Activated CD8-positive, alpha-beta memory T cell treated with anti-CD3 and anti-CD28 coated beads, Interleukin-2, amount 50 U/mL, for 24 hours (primary cell): Measurements from ENCODE around the gene UBE2I.

Source experiments
- DNase-seq: peaks from one replicate; pipeline ENCODE4 v3.0.0-alpha.2; 2020; ENCODE audit errors: extremely low read depth

Gene UBE2I

DNA sequence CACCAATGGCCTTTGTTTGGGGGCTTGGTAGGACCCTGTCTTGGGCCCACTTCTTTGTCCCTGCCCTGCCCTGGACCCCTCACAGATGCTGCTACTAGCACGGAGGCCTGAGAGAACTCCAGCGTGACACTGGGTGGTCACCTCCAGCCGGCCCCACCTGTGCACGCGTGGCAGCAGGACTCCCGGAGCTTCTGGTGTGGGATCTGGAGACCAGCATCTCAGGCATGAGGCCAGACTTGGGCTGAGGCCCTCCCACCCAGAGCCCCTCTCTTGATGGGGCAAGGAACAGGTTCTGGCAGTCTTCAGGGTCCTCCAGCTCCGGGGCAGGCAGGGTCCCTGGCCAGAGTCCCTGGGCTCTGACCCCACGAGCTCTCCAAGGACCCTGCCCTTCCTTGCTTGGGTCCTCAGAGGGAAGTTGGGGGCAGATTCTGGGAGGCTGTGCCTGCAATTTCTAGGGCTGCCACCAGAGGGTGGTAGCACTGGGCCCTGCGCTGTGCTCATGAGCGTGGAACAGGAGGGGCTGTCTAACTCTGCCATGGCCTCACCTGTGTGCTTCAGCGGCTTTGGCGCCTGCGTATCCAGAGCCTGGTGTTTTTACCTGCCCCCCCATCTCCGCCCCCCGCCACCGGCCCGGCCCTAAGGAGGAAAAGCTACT lies 21.0 kb downstream of the UBE2I start:
- DNase-seq: no peak

DNA sequence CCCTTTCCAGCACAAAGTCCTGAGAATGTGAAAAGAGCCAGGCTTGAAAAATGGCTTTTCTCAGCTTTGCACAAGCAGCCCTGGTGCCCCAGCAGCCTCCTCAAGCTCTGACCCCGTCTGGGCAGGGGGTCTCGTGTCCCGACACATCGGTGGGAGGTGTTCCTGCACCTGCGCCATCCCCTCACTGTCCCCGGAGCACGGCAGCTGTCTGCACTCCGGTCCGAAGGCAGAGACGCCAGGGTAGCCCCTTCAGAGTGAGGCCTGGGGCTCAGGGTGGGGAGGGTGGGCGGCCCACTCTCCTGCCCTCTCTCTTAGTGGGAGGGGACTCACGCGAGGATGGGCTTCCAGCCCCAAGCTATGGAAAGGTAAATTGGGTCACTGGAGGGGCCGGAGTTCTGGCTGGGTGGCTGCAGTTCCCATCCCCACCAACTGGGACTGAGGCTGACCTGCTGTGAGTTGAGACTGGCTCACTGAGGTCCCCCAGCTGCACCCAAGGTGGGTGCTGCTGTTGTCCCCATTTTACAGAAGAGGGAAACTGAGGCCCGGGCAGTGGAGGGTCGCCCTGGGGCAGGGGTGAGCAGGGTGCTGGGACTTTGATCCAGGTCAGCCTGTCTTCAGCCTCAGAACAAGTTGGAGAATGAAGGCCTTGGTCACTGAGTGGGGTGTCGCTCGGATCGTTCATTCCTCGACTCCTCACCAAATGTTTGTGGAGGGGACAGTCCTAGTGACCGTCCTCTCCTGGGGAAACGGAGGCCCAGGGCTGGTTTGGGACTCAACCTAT lies 21.7 kb downstream of the UBE2I start:
- DNase-seq: no peak

DNA sequence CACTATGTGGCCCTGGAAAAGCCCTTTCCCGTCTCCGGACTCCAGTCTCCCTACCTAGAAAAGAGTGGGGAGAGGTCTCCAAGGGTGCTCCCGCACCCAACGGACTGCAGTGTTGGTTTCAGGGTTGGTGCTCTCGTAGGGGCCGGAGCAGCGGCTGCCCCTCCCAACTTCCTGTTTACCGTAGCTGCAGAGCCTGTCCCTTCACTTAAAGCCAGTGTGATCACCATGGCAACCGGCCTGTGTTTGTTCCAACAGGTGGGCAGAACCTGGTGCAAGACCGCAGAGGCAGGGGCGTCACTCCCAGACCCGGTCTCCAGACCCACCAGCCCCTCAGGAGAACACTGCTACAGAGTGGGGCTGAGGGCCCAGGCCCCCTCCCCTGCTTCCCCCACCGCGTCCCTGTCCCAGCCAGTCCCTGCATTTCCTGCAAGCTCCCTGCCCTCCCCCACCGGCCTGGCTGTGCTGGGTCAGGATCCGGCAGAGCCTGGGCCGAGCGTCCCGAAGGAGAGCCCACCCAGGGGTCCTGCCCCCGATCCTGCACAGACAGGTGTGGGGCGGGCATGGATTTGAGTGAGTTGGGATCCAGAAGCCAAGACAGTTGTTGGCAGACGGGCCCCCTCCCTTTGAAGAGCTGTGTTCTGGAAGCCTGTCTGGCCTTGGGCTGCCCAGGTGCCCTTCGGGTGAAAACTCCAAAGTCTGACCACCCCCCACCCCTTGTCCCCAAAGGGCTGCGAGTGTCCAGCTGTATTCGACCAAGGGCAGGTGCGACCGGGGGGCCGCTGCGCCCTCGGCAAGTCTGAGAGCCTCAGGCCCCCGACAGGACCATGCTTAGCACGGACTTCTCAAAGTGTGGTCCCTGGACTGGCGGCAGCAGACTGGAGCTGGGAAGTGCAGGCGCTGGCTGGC lies 22.5 kb downstream of the UBE2I start:
- DNase-seq: no peak

DNA sequence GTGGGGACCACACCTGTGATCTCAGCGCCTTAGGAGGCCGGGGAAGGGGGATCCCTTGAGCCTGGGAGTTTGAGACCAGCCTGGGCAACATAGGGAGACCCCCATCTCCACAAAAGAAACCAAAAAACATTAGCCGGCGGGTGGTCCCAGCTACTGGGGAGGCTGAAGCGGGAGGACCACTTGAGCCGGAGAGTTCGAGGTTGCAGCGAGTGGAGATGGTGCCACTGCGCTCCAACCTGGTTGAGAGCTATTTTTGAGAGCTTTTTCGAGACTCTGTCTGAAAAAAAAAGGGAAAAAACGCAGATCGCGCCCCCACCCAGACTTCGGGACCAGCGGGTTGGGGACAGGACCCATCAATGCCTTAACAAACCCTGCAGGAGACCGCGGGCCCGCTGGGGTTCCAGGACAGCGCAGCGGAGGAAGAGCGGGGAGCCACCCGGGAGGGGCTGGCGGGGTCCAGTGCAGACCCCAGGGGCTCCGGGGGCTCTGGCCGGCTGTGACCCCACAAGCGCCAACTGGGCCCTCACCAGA lies 23.2 kb downstream of the UBE2I start:
- no peak for DNase-seq

DNA sequence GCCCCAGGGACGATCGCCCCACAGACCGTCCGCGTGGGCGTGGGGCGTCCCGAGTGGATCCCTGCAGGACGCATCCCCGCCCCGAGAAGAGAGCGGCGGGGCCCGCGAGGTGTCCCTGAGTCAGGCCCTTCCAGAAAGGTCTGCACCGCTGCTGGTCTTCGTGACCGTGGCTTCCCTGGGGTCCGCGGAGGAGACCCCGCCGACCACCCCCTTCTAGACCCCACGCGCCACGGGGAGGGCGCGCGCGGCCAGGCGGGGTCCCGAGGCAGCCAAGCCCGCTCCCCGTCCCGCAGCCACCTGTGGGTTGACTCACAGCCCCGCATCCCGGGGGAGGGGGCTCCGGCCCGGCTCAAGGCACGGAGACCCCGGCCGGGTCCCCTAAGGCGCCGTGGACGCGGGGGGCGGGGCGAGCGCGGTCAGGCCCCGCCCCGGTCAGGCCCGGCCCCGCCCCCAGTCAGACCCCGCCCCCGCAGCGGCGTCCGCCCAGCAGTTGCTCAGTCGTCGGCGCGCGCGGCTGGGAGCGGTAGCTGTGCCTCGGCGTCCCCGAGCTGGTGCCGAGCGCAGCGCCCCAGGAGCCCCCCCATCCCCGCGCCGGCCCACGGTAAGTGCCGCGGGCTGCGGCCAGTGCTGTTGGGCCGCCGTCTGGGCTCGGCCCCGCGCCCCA lies 23.8 kb downstream of the UBE2I start, which contains the start of gene BAIAP3:
Gene BAIAP3 (plus strand): TSS at position 497 of the 664 bp plus-strand sequence. CDS start 4,905 bp downstream, outside the sequence.
- DNase-seq: no peak

DNA sequence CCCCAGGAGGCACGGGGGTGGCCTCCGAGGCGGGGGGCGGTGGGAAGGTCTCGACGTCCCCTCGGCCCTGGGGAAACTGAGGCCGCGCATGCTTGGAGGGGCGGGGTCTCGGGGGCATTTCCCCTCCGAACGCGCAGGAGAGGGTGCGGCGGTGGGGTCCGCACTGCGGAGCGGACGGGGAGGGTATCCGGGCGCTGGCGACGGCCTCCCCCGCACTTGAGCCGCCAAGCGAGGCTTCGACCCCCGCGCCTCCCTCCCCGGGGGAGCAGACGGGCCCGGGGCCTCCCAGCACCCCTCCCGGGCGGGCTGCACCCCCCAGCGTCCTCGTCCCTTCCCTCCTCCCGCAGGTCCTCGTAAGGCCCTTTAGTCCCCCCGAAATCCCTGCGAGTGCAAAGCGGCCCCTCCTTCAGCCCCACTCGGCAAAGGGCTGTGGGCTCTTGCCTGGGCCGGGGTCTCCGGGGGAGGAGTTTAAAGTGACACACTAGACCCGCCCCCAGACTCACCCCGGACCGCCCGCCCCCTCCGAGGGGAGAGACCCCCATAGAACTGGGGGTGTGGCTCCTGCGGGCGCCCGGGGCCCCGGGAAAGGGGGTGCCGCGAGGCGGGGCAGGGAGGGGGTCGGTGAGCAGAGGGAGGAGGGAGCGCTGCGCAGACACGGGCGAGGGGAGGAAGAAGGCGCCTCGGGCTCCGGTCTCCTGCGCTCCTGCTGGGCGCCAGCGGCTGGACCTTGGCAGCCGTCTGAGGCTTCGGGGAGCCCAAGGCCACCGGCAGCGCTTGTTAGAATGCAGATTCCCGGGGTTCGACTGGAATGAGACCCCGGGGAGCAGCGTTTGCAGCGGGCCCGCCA lies 24.6 kb downstream of the UBE2I start:
- no peak for DNase-seq

DNA sequence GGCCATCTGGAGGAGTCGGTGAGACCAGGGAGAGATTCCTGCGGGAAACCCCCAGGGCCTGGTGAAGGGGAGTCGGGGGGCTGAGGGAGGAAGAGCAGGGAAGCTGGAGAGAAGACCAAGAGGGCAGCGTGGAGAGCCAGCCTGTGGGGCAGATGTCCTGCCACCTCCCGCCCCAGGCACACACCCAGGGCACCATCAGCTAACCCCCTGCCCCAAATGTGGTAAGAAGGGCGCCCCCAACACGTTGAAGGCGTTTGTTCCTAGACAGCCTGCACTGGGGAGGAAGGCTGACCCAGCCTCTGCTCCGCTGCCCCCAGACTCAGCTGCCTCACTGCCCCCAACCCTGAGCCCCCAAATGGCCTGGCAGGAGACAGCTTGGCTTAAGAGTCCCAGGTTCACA lies 25.3 kb downstream of the UBE2I start:
- DNase-seq: no peak

DNA sequence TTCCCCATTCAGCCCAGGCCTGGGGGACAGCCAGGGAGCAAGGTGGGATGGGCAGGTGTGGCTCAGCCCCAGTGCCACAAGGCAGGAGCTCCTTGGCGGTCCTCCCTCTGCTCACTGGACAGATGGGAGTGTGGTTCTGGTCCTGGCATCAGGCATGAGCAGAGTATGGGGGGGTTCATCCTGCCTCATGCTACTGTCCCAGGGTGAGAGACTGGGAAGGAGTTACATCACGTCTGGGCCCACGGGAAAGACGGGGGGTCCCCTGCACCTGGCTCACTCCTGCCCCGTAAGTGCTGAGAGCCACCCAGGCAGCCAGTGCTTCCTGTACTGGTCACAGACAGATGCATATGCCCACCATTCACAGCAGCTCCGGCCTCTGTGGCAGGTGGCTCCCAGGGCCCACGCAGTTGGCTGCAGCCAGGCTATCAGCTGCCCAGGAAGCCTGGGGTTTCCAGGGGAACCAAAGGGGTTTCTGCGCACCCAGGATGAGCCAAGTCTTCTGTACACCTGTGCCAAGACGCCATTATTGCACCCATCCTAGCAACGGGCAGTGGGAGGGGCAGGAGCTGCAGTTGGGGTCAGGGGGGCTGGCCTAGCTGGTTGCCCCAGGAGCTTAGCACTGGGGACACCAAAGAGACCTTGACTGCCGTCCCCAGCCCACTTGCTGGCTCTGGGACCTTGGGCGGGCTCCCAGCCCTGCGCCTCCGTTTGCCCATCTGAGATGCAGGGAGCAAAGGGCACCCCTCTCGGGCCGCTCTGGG lies 26.0 kb downstream of the UBE2I start:
- no peak for DNase-seq

DNA sequence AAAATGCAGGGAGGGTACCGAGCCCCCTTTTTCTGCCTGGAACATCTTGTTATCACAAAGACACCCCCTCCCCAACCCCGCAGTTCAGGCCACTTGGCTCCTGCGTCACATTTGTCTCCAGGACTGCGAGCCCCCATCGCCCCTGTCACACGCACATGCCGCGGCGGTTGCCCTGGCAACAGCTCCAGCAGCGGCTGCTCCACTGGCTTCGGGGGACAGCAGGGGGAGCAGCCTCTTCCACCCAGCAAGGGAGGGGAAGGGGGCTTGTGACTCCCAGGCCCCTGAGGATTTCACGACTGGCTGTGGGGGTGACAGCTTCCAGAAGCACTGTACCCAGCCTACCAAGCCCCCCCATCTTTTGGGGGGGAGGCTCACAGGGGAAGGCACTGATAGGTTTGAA lies 26.6 kb downstream of the UBE2I start:
- no peak for DNase-seq

DNA sequence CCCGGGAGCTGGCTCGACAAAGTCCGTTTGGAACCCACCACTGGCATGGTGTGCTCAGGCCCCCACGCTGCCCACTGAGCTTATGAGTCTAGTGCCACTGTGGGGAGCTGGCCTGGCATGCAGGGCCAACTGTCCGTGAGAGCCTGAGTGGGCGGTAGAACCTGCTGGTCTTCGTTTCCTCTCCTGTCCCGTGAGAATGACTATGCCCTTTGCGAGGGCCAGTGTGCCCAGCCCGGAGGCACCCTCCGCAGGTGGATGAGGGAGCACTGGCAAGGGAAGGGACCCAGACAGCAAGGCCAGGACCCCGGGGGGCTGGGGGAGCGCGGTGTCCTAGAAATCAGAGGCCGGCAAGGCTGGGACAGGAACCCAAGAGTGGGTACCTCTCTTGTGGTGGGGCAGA lies 27.2 kb downstream of the UBE2I start:
- no peak for DNase-seq

DNA sequence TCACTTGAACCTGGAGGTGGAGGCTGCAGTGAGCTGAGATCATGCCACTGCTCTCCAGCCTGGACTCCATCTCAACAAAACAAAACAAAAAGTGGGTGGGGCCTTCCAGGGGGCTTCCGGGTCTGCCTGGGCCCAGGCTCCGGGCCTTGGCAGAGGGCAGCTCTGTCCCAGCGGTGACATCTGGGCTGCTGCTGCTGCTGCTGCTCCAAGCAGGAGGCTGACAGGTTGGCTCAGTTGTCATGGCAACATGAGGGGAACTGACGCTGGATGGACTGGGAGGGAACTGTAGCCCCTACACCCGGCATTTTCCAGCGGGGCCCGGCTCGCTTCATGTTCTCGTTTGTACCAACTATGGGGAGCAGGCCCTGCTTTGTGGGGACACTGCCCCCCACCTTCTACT lies 28.1 kb downstream of the UBE2I start:
- DNase-seq: no peak

DNA sequence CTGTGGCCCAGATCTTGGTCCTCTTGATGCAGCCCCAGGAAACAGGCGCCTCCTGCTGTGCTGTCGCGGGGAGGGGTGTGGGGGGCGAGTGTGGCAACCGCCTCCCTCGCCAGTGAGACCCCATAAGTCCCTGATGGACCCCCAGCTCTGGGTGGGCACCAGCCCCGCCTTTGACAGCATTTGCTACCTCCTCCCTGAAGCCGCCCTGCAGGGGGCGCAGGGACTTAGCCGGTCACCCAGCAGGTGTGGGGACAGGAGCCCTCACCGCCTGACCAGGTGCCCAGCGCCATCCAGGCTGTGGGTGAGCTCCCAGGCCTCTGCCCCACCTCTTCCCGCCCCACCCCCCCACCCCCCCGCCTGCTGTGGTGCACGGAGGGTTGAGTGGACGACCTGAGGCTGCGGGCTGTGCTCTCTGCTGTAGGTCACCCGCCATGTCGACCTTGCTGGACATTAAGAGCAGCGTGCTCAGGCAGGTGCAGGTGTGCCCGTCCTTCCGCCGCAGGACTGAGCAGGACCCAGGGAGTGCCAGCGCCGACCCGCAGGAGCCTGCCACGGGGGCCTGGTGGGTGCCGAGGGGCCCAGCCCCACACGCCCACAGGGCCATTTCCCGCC lies 28.8 kb downstream of the UBE2I start:
- no peak for DNase-seq

DNA sequence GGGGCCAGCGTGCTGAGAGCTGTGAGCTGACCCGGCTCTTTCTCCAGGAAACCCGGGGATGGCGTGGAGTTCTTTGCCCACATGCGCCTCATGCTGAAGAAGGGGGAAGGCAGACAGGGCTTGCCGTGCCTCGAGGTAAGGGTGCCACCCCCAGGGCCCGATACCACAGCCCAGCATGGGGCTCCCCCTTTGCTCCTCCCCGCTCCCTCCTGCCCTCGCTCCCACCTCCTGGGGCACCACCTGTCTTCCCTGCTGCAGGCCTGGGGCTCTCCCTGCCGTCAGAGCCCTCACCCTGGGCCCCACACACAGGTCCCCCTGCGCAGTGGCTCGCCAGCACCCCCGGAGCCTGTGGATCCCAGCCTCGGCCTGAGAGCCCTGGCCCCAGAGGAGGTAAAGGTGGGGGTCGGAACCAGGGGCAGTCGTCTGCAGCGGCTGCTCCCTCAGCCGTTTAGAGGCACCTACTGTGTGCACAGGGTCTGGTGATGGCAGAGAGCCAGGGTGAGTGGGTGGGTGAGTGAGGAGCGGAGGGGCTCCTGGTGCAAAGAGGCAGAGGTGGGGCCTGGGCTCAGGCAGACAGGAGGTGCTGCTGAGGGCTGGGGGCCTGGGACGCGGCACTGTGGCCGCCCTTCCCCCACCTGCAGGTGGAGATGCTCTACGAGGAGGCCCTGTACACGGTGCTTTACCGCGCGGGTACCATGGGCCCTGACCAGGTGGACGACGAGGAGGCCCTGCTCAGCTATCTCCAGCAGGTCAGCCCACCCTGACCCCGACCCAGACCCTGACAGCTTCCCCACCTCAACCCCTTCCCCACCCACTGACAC lies 29.6 kb downstream of the UBE2I start:
- DNase-seq: no peak

DNA sequence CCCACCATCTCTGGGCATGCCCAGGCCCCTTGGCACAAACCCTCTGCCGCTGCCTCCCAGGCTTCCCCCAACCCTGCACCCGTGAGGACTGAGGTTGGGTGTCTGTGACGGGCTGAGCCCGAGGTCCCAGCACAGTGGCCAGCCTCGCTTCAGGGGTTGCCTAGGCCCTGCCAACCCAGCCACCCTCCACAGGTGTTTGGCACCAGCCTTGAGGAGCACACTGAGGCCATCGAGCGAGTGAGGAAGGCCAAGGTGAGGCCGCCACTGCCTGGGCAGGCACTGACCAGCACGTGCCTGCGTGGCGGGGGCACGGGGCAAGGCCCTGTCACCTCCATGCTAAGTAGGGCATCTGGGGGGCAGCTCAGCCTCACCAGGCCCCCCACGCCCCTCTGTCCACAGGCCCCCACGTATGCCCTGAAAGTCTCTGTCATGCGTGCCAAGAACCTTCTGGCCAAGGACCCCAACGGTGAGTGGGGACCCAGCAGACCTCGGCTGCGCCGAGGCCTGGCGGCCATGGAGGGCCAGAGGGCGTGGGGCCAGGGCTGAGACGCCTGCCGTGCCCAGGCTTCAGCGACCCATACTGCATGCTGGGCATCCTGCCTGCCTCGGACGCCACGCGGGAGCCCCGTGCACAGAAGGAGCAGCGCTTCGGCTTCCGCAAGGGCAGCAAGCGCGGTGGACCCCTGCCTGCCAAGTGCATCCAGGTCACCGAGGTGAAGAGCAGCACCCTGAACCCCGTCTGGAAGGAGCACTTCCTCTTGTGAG lies 31.5 kb downstream of the UBE2I start:
- no peak for DNase-seq

DNA sequence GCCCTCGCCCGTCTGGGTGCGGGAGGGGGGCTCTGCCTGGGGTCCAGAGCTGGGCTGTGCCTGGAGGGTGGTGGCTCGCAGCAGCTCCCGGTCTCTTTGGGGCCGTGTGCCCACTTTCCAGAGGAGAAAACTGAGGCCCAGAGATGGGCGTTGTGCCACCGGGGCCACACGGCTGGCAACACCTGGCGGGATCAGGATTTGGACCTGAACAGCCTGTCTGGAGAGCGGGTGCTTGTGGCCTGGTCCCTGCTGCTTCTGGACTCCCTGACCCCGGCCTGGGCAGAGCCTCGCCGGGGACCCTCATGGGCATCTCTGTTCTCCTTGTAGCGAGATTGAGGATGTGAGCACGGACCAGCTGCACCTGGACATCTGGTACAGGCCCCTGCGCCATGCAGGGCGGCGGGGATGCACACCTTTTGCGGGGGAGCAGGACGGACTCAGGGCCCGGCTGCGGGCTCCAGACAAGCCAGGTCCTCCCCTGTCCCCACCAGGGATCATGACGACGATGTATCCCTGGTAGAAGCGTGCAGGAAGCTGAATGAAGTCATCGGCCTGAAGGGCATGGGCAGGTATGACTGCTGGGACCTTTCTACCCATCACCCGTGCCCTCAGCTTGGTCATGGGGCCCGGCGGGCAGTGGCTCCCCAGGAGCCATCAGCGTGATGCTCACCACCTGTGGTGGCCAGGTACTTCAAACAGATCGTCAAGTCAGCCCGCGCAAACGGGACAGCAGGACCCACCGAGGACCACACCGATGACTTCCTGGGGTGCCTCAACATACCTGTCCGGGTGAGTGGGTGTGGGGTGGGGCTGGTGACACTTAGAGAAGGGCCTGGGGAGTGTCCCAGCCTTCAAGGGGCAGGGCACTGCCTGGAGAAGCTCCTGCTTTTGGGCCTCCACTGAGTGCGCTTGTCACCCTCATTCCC lies 32.3 kb downstream of the UBE2I start:
- DNase-seq: no peak

DNA sequence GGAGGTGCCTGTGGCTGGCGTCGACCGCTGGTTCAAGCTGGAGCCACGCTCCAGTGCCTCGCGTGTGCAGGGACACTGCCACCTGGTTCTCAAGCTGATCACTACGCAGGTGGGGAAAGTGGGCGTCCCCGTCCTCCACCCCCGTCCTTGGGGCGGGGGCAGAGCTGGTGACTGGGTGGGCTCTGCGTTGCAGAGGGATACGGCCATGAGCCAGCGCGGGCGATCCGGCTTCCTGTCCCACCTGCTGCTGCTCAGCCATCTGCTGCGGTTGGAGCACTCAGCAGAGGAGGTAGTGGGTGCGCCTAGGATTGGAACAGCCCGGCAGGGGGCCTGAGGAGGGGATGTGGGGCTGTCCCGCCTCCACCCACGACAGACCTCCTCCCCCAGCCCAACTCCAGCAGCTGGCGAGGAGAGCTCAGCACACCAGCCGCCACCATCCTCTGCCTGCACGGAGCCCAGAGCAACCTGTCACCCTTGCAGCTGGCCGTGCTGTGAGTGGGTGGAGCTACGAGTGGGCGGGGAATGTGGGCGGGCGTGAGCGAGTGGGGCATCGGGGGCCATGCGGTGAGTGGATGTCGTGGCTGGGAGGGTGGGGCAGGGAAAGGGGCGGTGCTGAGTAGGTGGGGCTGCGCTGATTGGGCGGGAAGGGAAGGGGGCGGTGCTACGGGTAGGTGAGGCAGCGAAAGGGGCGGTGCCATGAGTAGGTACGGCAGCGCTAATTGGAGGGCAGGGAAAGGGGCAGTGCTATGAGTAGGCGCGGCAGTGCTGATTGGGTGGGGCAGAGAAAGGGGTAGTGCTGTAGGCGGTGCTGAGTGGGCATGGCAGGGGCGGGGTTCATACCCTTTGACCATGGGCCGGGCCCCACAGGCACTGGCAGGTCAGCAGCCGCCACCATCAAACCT lies 33.3 kb downstream of the UBE2I start:
- DNase-seq: peak; percentile 79
